Ascending aorta (tissue), 2 donors: ENCODE results near the gene CEMIP. TPM values are rescaled to one million over a fixed set of nuclear protein-coding genes. Genes with fewer than 3 reads are reported as not detected.

ENCODE experiments used
- DNase-seq, 2 donors: peaks; one replicate each; pipeline ENCODE4 v3.0.0-alpha.2; 2019; ENCODE audit warnings: low spot score in 2 of 2
- H3K27ac ChIP-seq, 2 donors: fragments of 200-600 bp; sonication (generic); one replicate each; pipeline ENCODE4 v1.5.1; 2016 to 2017; ENCODE audit warnings: mild to moderate bottlenecking in 1 of 2
- H3K27me3 ChIP-seq: fragments of 200-600 bp; sonication (generic); one replicate; pipeline ENCODE4 v1.5.1; 2017
- H3K36me3 ChIP-seq, 2 donors: fragments of 200-600 bp; sonication (generic); one replicate each; pipeline ENCODE4 v1.5.1; 2016
- H3K4me1 ChIP-seq, 2 donors: fragments of 200-600 bp; sonication (generic); one replicate each; pipeline ENCODE4 v1.5.1; 2016 to 2017; ENCODE audit warnings: mild to moderate bottlenecking in 1 of 2
- H3K4me3 ChIP-seq, 2 donors: fragments of 200-600 bp; sonication (generic); one replicate each; pipeline ENCODE4 v1.5.1; 2016 to 2017; ENCODE audit warnings: mild to moderate bottlenecking in 1 of 2
- H3K9me3 ChIP-seq, 2 donors: fragments of 200-600 bp; sonication (generic); one replicate each; pipeline ENCODE4 v1.5.1; 2016
- CTCF ChIP-seq, 3 experiments: fragments of 200-600 bp in 2 of 3; fragments of 450-650 bp in 1 of 3; sonication (generic) in 2 of 3; IDR thresholded peaks; one replicate each; pipeline ENCODE4 v1.5.1; 2016 to 2019; ENCODE audit warnings: antibody characterized with exemption in 3 of 3, mild to moderate bottlenecking in 1 of 3, moderate library complexity in 1 of 3
- intact Hi-C: fragments of 100-400 bp; cut with DNase I; formaldehyde crosslinking; loops from one replicate; pipeline ENCODE4 v1.15.1; 2023
- total RNA-seq: library from RNA; depleted of rRNA; stranded (reverse); fragments of >200 nt; gene quantifications from one replicate; pipeline ENCODE4 v1.1.0, GENCODE V29; 2016

The CEMIP gene
- total RNA-seq, 1 donor from 2014 or later, result not detected

- Histone ChIP-seq H3K4me1 (peaks cover 14 to 21% of the 10 kb centered on the region in 2 donors), H3K36me3 (no peaks in the 10 kb centered on the region), H3K27ac (no peak overlapping the region), H3K27me3 (no peaks in the 10 kb centered on the region), H3K4me3 (peak overlapping the region; percentile 61 to 67), H3K9me3 (no peaks in the 10 kb centered on the region)
- intact Hi-C loops, result loop anchor here (2.0 kb wide), 1 partner anchor 190 kb away; no protein-coding TSS in a partner anchor
- TF ChIP-seq CTCF (IDR thresholded peaks at IDR 0.05), result no peak
- DNase-seq, result no peak
Measured at GRCh38 chr15:80778621-80778963, 578 bp upstream of the CEMIP start.

GRCh38 chr15:80779658-80780415 is 667 bp downstream of the CEMIP start:
- TF ChIP-seq CTCF (IDR thresholded peaks at IDR 0.05), result no peak
- Histone ChIP-seq H3K4me3 (peak overlapping the region; percentile 61 to 67), H3K27me3 (no peaks in the 10 kb centered on the region), H3K27ac (no peak overlapping the region), H3K9me3 (no peaks in the 10 kb centered on the region), H3K4me1 (peaks cover 14 to 21% of the 10 kb centered on the region in 2 donors), H3K36me3 (no peaks in the 10 kb centered on the region)
- intact Hi-C loops, result loop anchor here (2.0 kb wide), 1 partner anchor 189 kb away; no protein-coding TSS in a partner anchor
- DNase-seq, result no peak

- Histone ChIP-seq H3K4me3 (peak overlapping the region; percentile 61 to 67), H3K9me3 (no peaks in the 10 kb centered on the region), H3K27ac (no peak overlapping the region), H3K4me1 (peaks cover 14 to 21% of the 10 kb centered on the region in 2 donors), H3K27me3 (no peaks in the 10 kb centered on the region), H3K36me3 (no peaks in the 10 kb centered on the region)
- TF ChIP-seq CTCF (IDR thresholded peaks at IDR 0.05), result no peak
- DNase-seq, result no peak
- intact Hi-C loops, result no loop called here
Measured at GRCh38 chr15:80780416-80781221, 1.4 kb downstream of the CEMIP start.

- Histone ChIP-seq H3K4me3 (no peak overlapping the region), H3K27me3 (no peaks in the 10 kb centered on the region), H3K27ac (no peak overlapping the region), H3K4me1 (peaks cover 14 to 21% of the 10 kb centered on the region in 2 donors), H3K36me3 (no peaks in the 10 kb centered on the region), H3K9me3 (no peaks in the 10 kb centered on the region)
- intact Hi-C loops, result no loop called here
- TF ChIP-seq CTCF (IDR thresholded peaks at IDR 0.05), result no peak
- no peak for DNase-seq
Measured at GRCh38 chr15:80783260-80783659, 4.1 kb downstream of the CEMIP start.

GRCh38 chr15:80785335-80785734 is 6.2 kb downstream of the CEMIP start:
- no peak for TF ChIP-seq CTCF (IDR thresholded peaks at IDR 0.05)
- no peak overlapping the region for H3K27ac ChIP-seq
- no peaks in the 10 kb centered on the region for H3K9me3 ChIP-seq
- H3K36me3 ChIP-seq, result no peaks in the 10 kb centered on the region
- H3K27me3 ChIP-seq, result no peaks in the 10 kb centered on the region
- peaks cover 0 to 2% of the 10 kb centered on the region in 2 donors for H3K4me1 ChIP-seq
- H3K4me3 ChIP-seq, result no peak overlapping the region
- no peak for DNase-seq
- intact Hi-C loops, result no loop called here
